GM12873 (cell line): Measurements from ENCODE around the gene BCAR3.

Experiments used
- TF ChIP-seq, protein P1 (sequence below): IDR thresholded peaks from 2 replicates; pipeline ENCODE4 v1.5.1; 2012; ENCODE audit warnings: low read depth, mild to moderate bottlenecking, moderate library complexity, low read length, control low read depth; ENCODE audit not compliant: insufficient read depth; ENCODE audit errors: missing control alignments

BCAR3 gene

DNA sequence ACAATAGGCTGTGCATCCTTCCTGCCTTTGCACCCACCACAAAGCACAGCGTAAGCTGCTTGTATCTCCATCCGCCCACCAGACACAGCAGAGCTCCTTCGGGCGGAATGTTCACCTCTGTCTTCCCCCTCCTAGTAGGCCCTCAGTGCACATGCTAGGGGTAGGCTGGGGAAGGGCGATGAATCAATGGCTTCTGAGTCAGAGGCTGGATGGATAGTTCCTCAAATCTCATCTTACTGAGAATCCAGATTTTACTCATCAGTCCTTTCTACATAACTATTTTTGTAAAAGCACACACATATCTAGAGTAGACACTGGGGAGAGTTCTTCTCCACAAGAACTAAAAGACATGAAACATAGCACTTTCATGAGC is 73.8 kb downstream of the BCAR3 start:
- TF ChIP-seq, protein P1, sequence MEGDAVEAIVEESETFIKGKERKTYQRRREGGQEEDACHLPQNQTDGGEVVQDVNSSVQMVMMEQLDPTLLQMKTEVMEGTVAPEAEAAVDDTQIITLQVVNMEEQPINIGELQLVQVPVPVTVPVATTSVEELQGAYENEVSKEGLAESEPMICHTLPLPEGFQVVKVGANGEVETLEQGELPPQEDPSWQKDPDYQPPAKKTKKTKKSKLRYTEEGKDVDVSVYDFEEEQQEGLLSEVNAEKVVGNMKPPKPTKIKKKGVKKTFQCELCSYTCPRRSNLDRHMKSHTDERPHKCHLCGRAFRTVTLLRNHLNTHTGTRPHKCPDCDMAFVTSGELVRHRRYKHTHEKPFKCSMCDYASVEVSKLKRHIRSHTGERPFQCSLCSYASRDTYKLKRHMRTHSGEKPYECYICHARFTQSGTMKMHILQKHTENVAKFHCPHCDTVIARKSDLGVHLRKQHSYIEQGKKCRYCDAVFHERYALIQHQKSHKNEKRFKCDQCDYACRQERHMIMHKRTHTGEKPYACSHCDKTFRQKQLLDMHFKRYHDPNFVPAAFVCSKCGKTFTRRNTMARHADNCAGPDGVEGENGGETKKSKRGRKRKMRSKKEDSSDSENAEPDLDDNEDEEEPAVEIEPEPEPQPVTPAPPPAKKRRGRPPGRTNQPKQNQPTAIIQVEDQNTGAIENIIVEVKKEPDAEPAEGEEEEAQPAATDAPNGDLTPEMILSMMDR = no peak

DNA sequence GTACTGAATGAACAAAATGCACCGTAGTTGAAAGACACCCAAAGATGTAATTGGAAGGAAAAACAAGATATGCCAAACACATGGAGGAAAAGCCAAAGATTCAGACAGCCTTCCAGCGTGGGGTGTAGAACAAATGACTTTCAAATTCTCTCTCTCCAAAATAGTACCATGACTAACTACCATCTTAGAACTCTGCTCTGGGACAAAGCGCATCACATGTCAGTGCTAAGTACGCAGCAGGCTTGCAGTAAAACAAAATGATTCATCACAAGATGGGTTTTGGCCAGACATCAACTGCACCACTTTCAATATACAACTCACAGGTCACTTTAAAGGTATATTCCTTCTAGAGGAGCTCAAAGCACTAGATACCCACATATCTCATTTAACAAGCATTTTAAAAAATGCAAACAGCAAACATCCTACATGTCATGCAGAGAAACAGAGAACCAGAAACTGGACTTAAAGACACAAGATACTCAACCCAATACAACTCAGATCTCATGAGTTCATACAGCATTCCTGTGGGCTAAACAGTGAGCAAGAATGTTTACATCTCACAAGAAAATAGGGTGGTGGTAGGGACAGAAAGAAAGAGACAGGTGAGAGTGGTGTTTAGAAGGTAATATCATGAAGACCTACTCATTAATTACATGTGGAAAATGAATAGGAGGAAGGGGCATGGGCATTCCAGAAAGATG is 75.7 kb downstream of the BCAR3 start:
- TF ChIP-seq, protein P1 = no peak

- TF ChIP-seq, protein P1 = no peak
Measured at GRCh38 chr1:93605026-93605568, 76.5 kb downstream of the BCAR3 start.

GRCh38 chr1:93604411-93604810 is 77.2 kb downstream of the BCAR3 start:
- TF ChIP-seq, protein P1 = no peak

GRCh38 chr1:93603601-93604000 is 78.0 kb downstream of the BCAR3 start:
- TF ChIP-seq, protein P1 = no peak

GRCh38 chr1:93603106-93603505 is 78.5 kb downstream of the BCAR3 start:
- TF ChIP-seq, protein P1 = no peak

DNA sequence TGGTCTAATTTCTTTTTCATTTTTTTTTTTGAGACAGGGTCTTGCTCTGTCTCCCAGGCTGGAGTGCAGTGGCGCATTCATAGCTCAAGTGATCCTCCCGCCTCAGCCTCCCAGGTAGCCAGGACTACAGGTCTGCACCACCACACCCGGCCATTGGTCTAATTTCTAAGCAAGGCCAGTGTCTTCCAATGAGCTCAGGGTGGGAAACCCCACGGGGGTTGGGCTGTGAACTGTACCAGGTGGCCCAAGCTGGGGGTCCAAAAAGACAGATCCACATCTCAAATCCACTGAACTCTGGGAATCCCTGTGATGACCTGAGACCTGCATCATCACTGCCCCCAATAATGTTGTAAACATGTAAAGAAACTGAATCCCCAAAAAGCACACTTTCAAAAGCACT is 79.5 kb downstream of the BCAR3 start:
- TF ChIP-seq, protein P1 = no peak

- TF ChIP-seq, protein P1 = no peak
Measured at GRCh38 chr1:93601686-93602085, 80.0 kb downstream of the BCAR3 start.
